HG03045 (cell line): ENCODE results near the gene TRAF2.
A peak's percentile ranks its signal among the peaks of the same experiment; 100 is the strongest.

Experiments used
- ATAC-seq: cut with Tn5 transposase; IDR thresholded peaks from one replicate; pipeline ENCODE4 v1.9.1; 2021; ENCODE audit warnings: mild to moderate bottlenecking, moderate library complexity; ENCODE audit not compliant: unreplicated experiment

TRAF2 gene

GRCh38 chr9:136846376-136847087, 39.8 kb upstream of the TRAF2 start:
- ATAC-seq: no peak

DNA sequence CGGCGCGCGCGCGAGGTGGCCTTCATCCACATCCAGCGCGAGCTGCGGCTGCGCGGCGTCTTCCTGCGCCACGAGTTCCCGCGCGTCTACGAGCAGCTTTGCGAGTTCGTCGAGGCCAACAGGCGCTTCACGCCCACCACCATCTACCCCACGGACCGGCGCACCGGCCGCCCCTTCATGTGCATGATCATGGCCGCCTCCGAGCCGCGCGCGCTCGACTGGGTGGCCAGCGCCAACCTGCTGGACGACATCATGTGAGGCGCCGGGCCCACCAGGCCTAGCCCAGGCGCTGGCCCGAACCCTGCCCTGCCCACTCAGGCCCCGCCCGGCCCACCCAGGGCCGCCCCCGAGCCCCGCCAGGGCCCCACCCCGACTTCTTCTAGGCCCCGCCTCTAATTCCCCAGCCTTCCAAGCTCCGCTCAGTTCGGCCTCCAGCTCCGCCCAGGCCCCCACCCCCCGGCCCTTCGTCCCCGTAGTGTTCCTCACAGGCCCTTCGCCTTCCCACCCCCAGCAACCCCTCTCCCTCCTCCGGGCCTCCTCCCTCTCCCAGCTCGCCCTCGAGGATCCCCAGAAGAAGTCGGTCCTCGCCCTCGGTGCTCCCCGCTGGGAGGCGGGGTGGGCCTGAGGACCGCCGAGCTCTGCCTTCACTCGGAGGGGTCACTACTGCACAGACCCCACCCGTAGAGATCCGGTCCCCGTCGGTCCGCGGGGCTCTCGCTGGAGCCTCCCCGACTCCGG, 39.1 kb upstream of the TRAF2 start:
- no peak for ATAC-seq

- no peak for ATAC-seq
Measured at GRCh38 chr9:136847826-136848392, 38.4 kb upstream of the TRAF2 start.

- ATAC-seq: peak; percentile 6
Measured at GRCh38 chr9:136848393-136849037, 37.8 kb upstream of the TRAF2 start.

GRCh38 chr9:136849038-136849959, 37.0 kb upstream of the TRAF2 start, which contains the start of gene PHPT1:
TSS of gene PHPT1 (plus strand) at chr9:136849409. CDS start at chr9:136849431, 22 bp downstream.
- ATAC-seq: peak; percentile 78

GRCh38 chr9:136849960-136850865, 36.1 kb upstream of the TRAF2 start:
- ATAC-seq: no peak

DNA sequence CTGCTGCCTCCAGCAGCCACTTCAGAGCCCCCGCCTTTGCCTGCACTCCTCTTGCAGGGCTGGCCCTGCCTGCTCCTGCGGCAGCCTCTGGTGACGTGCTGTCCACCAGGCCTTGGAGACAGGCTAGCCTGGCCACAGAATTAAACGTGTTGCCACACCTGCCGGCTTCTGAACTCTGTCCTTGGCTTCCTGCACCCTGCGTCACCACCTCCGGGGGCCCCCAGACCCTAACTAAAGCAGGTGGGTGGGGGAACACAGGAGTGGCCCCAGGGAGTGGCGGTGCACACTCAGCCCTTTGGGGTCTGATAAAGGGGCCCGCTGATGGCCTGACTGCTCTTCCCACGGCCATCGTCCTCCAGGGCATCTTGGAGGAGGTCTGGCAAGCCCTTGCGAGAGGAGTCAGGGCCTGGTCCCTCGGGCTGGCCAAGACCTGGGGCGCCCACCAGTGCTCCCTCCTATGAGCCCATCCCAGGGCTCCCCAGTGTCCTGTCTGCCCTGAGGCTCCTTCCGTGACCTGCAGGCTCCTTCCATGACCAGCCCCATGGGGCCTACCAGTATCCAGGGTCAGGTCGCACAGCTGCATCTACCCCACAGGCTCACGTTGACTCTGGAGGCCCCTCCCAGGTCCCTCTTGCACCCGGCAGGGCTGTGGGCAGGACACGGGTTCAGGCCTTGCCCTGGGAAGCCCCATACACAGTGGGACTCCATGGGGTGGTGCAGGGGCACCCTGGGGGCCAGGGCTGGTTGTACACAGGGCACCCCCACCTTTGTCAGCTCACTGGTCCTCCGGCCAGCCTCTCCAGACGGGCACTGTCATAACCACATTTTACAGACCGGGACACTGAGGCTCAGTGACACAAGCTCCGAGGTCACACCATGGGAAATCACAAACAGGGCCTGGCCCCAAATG, 35.2 kb upstream of the TRAF2 start:
- no peak for ATAC-seq

DNA sequence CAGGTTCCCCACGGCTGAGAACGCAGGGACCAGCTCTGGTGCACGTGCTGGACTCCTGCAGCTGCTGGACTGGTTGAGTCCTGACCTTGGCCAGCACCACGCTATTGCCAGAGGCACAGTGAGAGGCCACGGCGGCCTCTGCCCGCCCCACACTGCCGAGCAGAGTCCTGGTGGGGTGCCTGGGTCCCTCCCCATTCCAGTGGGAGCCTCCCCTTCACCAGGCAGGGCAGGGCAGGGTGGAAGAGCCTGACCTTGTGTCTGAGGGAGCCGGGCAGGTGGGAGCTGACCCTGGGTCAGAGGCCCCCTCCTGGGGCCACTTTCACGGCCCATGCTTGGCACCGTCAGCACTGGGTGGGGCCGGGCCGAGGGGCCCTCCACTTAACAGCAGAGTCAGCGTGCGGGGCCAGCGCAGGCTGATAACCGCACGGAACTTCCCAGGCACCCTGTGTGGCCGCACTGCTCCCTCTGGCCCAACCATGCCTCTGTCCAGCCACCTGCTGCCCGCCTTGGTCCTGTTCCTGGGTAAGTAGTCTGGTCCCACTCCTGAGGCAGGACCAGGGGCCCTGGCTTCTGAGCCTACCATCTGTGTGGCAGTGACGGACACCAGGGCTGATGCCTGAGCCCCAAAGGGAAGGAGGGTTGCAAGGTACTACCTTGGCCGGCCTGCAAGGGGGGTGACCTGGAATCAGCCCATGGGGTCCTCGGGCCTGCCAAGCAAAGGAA, 34.2 kb upstream of the TRAF2 start, which contains the start of gene MAMDC4:
Gene MAMDC4, plus strand, starts transcription at position 406 of the 723 bp plus-strand sequence. Its CDS starts 71 bp downstream, at position 477.
- no peak for ATAC-seq

- no peak for ATAC-seq
Measured at GRCh38 chr9:136852664-136853595, 33.4 kb upstream of the TRAF2 start.

DNA sequence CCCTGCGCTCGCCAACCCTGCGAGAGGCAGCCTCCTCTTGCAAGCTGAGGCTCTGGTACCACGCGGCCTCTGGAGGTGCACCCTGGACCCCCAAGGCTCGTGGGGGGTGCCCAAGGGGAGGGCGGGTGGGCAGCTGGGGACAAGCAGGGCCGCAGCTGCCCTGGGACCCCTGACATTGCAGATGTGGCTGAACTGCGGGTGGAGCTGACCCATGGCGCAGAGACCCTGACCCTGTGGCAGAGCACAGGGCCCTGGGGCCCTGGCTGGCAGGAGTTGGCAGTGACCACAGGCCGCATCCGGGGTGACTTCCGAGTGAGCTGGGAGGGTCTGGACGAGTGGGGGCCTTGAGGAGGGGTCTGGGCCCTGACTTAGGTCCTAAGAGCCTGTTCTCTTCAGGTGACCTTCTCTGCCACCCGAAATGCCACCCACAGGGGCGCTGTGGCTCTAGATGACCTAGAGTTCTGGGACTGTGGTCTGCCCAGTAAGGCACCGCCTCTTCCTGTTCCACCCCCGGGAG, 32.7 kb upstream of the TRAF2 start:
- no peak for ATAC-seq

DNA sequence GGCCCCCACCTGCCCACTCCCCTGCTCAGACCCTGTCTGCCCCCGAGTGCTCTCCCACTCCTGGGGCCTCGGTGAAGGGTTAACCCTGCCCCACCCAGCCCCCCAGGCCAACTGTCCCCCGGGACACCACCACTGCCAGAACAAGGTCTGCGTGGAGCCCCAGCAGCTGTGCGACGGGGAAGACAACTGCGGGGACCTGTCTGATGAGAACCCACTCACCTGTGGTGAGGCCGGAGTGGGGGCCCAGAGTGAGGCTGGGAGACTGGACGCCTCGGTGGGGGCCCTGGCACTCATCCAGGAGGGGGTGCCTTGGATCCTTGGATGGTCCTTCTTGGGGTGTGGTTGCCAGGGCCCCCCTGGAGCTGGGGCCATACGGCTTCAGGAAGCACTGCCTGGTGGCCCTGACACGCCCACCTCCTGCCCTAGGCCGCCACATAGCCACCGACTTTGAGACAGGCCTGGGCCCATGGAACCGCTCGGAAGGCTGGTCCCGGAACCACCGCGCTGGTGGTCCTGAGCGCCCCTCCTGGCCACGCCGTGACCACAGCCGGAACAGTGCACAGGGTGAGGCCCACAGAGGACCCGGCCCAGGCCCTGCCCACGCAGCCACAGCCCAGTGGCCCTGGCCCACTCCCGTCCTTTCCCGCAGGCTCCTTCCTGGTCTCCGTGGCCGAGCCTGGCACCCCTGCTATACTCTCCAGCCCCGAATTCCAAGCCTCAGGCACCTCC, 32.0 kb upstream of the TRAF2 start:
- no peak for ATAC-seq

DNA sequence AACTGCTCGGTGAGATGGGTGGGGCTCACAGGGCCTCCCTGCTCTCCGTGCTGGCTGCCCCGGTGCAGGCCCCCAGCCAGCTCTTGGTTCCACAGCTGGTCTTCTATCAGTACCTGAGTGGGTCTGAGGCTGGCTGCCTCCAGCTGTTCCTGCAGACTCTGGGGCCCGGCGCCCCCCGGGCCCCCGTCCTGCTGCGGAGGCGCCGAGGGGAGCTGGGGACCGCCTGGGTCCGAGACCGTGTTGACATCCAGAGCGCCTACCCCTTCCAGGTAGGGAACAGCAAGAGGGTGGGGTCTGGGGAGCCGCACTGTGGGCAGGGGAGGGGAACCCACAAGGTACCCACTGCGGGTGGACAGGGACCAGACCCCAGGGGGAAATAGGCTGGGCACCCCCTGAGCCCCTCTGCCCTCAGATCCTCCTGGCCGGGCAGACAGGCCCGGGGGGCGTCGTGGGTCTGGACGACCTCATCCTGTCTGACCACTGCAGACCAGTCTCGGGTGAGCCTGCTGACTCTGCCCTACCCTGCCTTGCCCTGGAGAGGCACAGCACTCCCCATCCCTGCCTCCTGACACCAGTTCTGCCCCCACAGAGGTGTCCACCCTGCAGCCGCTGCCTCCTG, 31.4 kb upstream of the TRAF2 start:
- no peak for ATAC-seq

DNA sequence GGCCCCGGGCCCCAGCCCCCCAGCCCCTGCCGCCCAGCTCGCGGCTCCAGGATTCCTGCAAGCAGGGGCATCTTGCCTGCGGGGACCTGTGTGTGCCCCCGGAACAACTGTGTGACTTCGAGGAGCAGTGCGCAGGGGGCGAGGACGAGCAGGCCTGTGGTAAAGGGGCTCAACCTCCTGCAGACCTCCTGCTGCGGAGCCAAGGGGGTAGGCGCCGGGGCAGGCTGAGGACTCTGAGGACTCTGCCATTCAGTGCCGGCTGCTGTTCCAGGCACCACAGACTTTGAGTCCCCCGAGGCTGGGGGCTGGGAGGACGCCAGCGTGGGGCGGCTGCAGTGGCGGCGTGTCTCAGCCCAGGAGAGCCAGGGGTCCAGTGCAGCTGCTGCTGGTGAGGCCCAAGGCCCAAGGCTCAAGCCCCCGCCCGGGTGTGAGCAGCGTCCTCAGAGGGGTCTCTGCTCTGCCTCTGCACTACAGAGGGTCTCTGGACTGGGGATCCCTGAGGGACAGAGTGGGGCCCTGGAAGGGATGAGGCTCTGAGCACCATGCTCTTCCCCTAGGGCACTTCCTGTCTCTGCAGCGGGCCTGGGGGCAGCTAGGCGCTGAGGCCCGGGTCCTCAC, 30.7 kb upstream of the TRAF2 start:
- ATAC-seq: no peak

DNA sequence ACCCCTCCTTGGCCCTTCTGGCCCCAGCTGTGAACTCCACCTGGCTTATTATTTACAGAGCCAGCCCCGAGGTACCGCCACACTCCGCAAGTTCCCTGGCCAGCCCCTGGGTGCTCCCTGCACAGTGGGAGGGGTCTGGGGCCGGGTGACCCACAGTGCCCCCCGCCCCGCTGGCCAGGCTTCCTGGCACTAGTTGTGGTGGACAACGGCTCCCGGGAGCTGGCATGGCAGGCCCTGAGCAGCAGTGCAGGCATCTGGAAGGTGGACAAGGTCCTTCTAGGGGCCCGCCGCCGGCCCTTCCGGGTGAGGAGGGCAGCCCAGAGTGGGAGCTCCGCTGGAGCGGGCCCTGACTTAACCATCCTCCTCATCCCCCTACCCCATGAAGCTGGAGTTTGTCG, 30.2 kb upstream of the TRAF2 start:
- no peak for ATAC-seq
